Body of pancreas (tissue), 4 donors: ENCODE data around the gene CBLN4.

Source experiments
- CTCF ChIP-seq, 7 experiments: fragments of 450-650 bp in 4 of 7; fragments of 200-600 bp in 3 of 7; sonication (generic) in 3 of 7; IDR thresholded peaks; one replicate each; pipeline ENCODE4 v1.5.1; 2016 to 2019; ENCODE audit warnings: antibody characterized with exemption in 7 of 7
- POLR2A ChIP-seq, 3 donors: fragments of 450-650 bp; IDR thresholded peaks; one replicate each; pipeline ENCODE4 v1.6.1; 2016; ENCODE audit warnings: antibody characterized with exemption in 3 of 3, mild to moderate bottlenecking in 2 of 3

- TF ChIP-seq CTCF (IDR thresholded peaks at IDR 0.05): no peak
- TF ChIP-seq POLR2A (IDR thresholded peaks at IDR 0.05): no peak
These were observed 2.2 kb downstream of the CBLN4 start for GRCh38 chr20:56002908-56003800.
